Neural cell (in vitro differentiated cells): ENCODE data around the gene ERAL1.

ENCODE experiments used
- CTCF ChIP-seq: fragments of 450-650 bp; IDR thresholded peaks from 2 replicates; pipeline ENCODE4 v1.5.1; 2014; ENCODE audit warnings: antibody characterized with exemption, mild to moderate bottlenecking, moderate library complexity; ENCODE audit not compliant: poor library complexity, severe bottlenecking
- EZH2 ChIP-seq: fragments of 200-600, 300-800 bp; shearing (Covaris generic), sonication (generic); IDR thresholded peaks from 2 replicates; pipeline ENCODE4 v1.6.1; 2014; ENCODE audit warnings: antibody characterized with exemption, low read length, borderline replicate concordance, mild to moderate bottlenecking; ENCODE audit not compliant: insufficient read depth, poor library complexity, severe bottlenecking
- POLR2AphosphoS5 ChIP-seq: IDR thresholded peaks from 2 replicates; pipeline ENCODE4 v1.6.1; 2012
- RAD21 ChIP-seq: fragments of 450-650 bp; conservative IDR thresholded peaks from 2 replicates; pipeline ENCODE4 v1.6.1; 2014; ENCODE audit warnings: antibody characterized with exemption, mild to moderate bottlenecking, moderate library complexity
- REST ChIP-seq: IDR thresholded peaks from 2 replicates; pipeline ENCODE4 v1.6.1; 2012; ENCODE audit warnings: borderline replicate concordance
- SMC3 ChIP-seq: fragments of 450-650 bp; conservative IDR thresholded peaks from 2 replicates; pipeline ENCODE4 v1.6.1; 2014; ENCODE audit warnings: antibody characterized with exemption, mild to moderate bottlenecking, moderate library complexity; ENCODE audit not compliant: poor library complexity
- TAF1 ChIP-seq: IDR thresholded peaks from 2 replicates; pipeline ENCODE4 v1.6.1; 2012; ENCODE audit warnings: low read depth

- TF ChIP-seq CTCF (no peak), EZH2 (no peak), REST (no peak), SMC3 (no peak), POLR2AphosphoS5 (no peak), TAF1 (no peak), RAD21 (no peak)
Measured at GRCh38 chr17:28889996-28890395, 35.2 kb downstream of the ERAL1 start.
